ENCODE results near the gene MEF2D.
A peak's percentile ranks its signal among the peaks of the same experiment; 100 is the strongest.

DNA sequence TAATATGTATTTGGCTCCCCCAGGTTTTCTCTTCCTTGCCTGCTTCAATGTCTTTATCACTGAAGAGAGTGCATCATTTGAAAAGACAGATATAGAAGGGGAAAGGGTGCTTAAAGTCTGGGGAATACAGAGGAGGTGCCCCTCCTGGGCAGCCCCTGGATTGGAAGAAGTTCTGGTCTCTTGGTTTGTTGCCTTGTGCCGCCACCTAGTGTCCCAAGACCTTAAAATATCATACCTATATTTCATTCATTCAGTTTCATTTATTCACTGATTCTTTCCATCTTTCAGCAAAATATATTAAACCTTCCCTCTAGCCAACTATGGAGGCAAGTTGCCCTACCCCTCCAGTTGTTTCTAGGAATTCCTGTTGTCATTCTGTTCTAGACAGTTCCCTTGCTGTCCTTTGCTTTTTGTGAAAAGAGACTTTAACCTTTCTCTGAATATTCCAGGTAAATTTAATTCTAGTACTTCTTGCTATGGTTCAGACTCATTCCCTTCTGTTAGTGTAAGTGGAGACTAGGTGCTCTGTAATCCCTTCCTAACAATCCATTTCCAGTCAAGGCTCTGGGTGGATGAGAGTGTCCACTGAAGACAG, 56.1 kb downstream of the MEF2D start:
- TF ChIP-seq POLR2A (IDR thresholded peaks at IDR 0.05) = no peak
- TF ChIP-seq, protein P1, sequence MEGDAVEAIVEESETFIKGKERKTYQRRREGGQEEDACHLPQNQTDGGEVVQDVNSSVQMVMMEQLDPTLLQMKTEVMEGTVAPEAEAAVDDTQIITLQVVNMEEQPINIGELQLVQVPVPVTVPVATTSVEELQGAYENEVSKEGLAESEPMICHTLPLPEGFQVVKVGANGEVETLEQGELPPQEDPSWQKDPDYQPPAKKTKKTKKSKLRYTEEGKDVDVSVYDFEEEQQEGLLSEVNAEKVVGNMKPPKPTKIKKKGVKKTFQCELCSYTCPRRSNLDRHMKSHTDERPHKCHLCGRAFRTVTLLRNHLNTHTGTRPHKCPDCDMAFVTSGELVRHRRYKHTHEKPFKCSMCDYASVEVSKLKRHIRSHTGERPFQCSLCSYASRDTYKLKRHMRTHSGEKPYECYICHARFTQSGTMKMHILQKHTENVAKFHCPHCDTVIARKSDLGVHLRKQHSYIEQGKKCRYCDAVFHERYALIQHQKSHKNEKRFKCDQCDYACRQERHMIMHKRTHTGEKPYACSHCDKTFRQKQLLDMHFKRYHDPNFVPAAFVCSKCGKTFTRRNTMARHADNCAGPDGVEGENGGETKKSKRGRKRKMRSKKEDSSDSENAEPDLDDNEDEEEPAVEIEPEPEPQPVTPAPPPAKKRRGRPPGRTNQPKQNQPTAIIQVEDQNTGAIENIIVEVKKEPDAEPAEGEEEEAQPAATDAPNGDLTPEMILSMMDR (IDR thresholded peaks at IDR 0.05 in 8 of 11, conservative IDR thresholded peaks at IDR 0.05 in 3 of 11) = peak in 6 of 11 experiments; percentile 8 to 39 (median 27)

All from spleen (tissue), 7 donors.